Endodermal cell (in vitro differentiated cells): ENCODE measurements around the gene ABCA4. TPM values are rescaled to one million over a fixed set of nuclear protein-coding genes. Genes with fewer than 3 reads are reported as not detected.

Experiments used
- DNase-seq: peaks from one replicate; pipeline ENCODE4 v3.0.0-alpha.2; 2017
- H3K27ac ChIP-seq: 2 replicates; pipeline ENCODE4 v1.5.1; 2013; ENCODE audit warnings: mild to moderate bottlenecking, low read depth, low read length, moderate library complexity
- H3K27me3 ChIP-seq: 2 replicates; pipeline ENCODE4 v1.6.1; 2013; ENCODE audit warnings: mild to moderate bottlenecking, low read length, moderate library complexity; ENCODE audit not compliant: insufficient read depth, control insufficient read depth, poor library complexity, severe bottlenecking
- H3K36me3 ChIP-seq: 2 replicates; pipeline ENCODE4 v1.7.0; 2013; ENCODE audit warnings: mild to moderate bottlenecking, low read length, moderate library complexity; ENCODE audit not compliant: control insufficient read depth, insufficient read depth
- H3K4me1 ChIP-seq: one replicate; pipeline ENCODE4 v1.7.0; 2013; ENCODE audit warnings: low read length; ENCODE audit not compliant: control insufficient read depth, insufficient read depth
- H3K4me3 ChIP-seq: 2 replicates; pipeline ENCODE4 v1.5.1; 2013; ENCODE audit warnings: mild to moderate bottlenecking, low read length, moderate library complexity
- H3K9ac ChIP-seq: 2 replicates; pipeline ENCODE4 v1.6.1; 2013; ENCODE audit warnings: mild to moderate bottlenecking, low read length, moderate library complexity; ENCODE audit not compliant: poor library complexity, severe bottlenecking; ENCODE audit errors: extremely low read depth
- H3K9me3 ChIP-seq: 2 replicates; pipeline ENCODE4 v1.6.1; 2013; ENCODE audit warnings: mild to moderate bottlenecking, low read length, moderate library complexity; ENCODE audit not compliant: control insufficient read depth
- H3K27ac Mint-ChIP-seq: 2 replicates; pipeline ENCODE4 v1.8.0; 2020; ENCODE audit warnings: mixed read lengths
- H3K27me3 Mint-ChIP-seq: 2 replicates; pipeline ENCODE4 v1.8.0; 2021; ENCODE audit warnings: mild to moderate bottlenecking, mixed read lengths; ENCODE audit not compliant: insufficient read depth
- H3K36me3 Mint-ChIP-seq: 2 replicates; pipeline ENCODE4 v1.8.0; 2020; ENCODE audit warnings: low read depth, mixed read lengths
- H3K4me1 Mint-ChIP-seq: 2 replicates; pipeline ENCODE4 v1.8.0; 2020; ENCODE audit warnings: mixed read lengths
- H3K4me3 Mint-ChIP-seq: 2 replicates; pipeline ENCODE4 v1.8.0; 2020; ENCODE audit warnings: mild to moderate bottlenecking, moderate library complexity, mixed read lengths
- H3K9me3 Mint-ChIP-seq: 2 replicates; pipeline ENCODE4 v1.8.0; 2020; ENCODE audit warnings: mild to moderate bottlenecking, mixed read lengths
- CTCF ChIP-seq: fragments of 200-600 bp; sonication (generic); conservative IDR thresholded peaks from 2 replicates; pipeline ENCODE4 v1.5.0; 2021; ENCODE audit warnings: antibody characterized with exemption, mild to moderate bottlenecking
- WGBS, 2 experiments: methylation state at CpG; one replicate each; pipeline versions ENCODE4 v1.1.5 to v1.1.7; 2013; ENCODE audit warnings: missing lambda C conversion rate in 2 of 2, mixed read lengths in 1 of 2; ENCODE audit not compliant: insufficient coverage in 1 of 2, insufficient read length in 1 of 2; 5-methylcytosine and 5-hydroxymethylcytosine counted together
- total RNA-seq, 2 donors: library from RNA; stranded (reverse); fragmentation: NEBNext Ultra II Directional in 1 of 2; extraction: Animal tissue kit (Norgen Biotek cat#: 25700) in 1 of 2; gene quantifications; 2 replicates in 1 of 2; 3 replicates in 1 of 2; pipeline ENCODE4 v1.2.1, GENCODE V29; 2021

ABCA4 gene
- total RNA-seq, 2 donors from 2014 or later: 1.6 to 1.7 TPM

GRCh38 chr1:93969371-93969770, 151.6 kb downstream of the ABCA4 start:
- no peak overlapping the region for H3K27ac ChIP-seq
- 79% methylated on average over 2 of the region's 2 CpGs; no CpG with 5 or more reads in 1 of the 2 experiments for WGBS, 2 experiments
- H3K4me3 ChIP-seq: no peak overlapping the region
- peaks cover 2% of the 10 kb centered on the region for H3K27me3 Mint-ChIP-seq
- no peak for DNase-seq
- TF ChIP-seq CTCF: no peak
- H3K27me3 ChIP-seq: no peaks in the 10 kb centered on the region
- H3K4me1 Mint-ChIP-seq: no peaks in the 10 kb centered on the region
- no peaks in the 10 kb centered on the region for H3K4me1 ChIP-seq
- H3K9me3 Mint-ChIP-seq: no peaks in the 10 kb centered on the region
- no peaks in the 10 kb centered on the region for H3K36me3 ChIP-seq
- H3K27ac Mint-ChIP-seq: no peak overlapping the region
- no peak overlapping the region for H3K4me3 Mint-ChIP-seq
- H3K36me3 Mint-ChIP-seq: no peaks in the 10 kb centered on the region
- H3K9ac ChIP-seq: no peak overlapping the region
- no peaks in the 10 kb centered on the region for H3K9me3 ChIP-seq

GRCh38 chr1:93967306-93967705, 153.6 kb downstream of the ABCA4 start:
- Histone ChIP-seq H3K9ac (no peak overlapping the region), H3K27me3 (no peaks in the 10 kb centered on the region), H3K4me3 (no peak overlapping the region), H3K9me3 (no peaks in the 10 kb centered on the region), H3K27ac (no peak overlapping the region), H3K36me3 (no peaks in the 10 kb centered on the region), H3K4me1 (no peaks in the 10 kb centered on the region)
- no peak for TF ChIP-seq CTCF
- H3K27ac Mint-ChIP-seq: no peak overlapping the region
- no peak for DNase-seq
- H3K4me3 Mint-ChIP-seq: no peak overlapping the region
- H3K4me1 Mint-ChIP-seq: no peaks in the 10 kb centered on the region
- no peaks in the 10 kb centered on the region for H3K36me3 Mint-ChIP-seq
- H3K9me3 Mint-ChIP-seq: no peaks in the 10 kb centered on the region
- peaks cover 2% of the 10 kb centered on the region for H3K27me3 Mint-ChIP-seq
- WGBS, 2 experiments: 94% methylated on average over 3 of the region's 3 CpGs

GRCh38 chr1:93965888-93966287, 155.1 kb downstream of the ABCA4 start:
- Mint-ChIP-seq H3K9me3 (no peaks in the 10 kb centered on the region), H3K4me1 (no peaks in the 10 kb centered on the region), H3K36me3 (no peaks in the 10 kb centered on the region), H3K27ac (no peak overlapping the region), H3K27me3 (peaks cover 2% of the 10 kb centered on the region), H3K4me3 (no peak overlapping the region)
- Histone ChIP-seq H3K9me3 (no peaks in the 10 kb centered on the region), H3K36me3 (no peaks in the 10 kb centered on the region), H3K9ac (no peak overlapping the region), H3K27ac (no peak overlapping the region), H3K27me3 (no peaks in the 10 kb centered on the region), H3K4me1 (no peaks in the 10 kb centered on the region), H3K4me3 (no peak overlapping the region)
- DNase-seq: no peak
- TF ChIP-seq CTCF: no peak
- WGBS, 2 experiments: 94 to 100% methylated on average over 2 of the region's 2 CpGs
